ENCODE results near the gene LRMDA. TPM values are rescaled to one million over a fixed set of nuclear protein-coding genes. Genes with fewer than 3 reads are reported as not detected.

LRMDA gene
- total RNA-seq, 1 experiment from 2014 or later, result not detected

GRCh38 chr10:76177936-76178335 is 746.5 kb downstream of the LRMDA start:
- Histone ChIP-seq H3K27ac (ENCODE audit: low read length) (no peak overlapping the region), H2AFZ (ENCODE audit: low read length) (no peak overlapping the region), H3K27me3 (ENCODE audit: low read length) (no peaks in the 10 kb centered on the region), H3K4me2 (ENCODE audit: low read depth, low read length, poor library complexity, severe bottlenecking) (no peak overlapping the region), H3K9me3 (ENCODE audit: low read length) (no peaks in the 10 kb centered on the region), H3K79me2 (ENCODE audit: low read length) (no peaks in the 10 kb centered on the region), H3K4me1 (ENCODE audit: low read length) (no peaks in the 10 kb centered on the region), H3K4me3 (ENCODE audit: low read length) (no peak overlapping the region), H3K9me2 (replicated peaks; ENCODE audit: insufficient read depth, low read length) (no peaks in the 10 kb centered on the region), H3K36me3 (ENCODE audit: insufficient read depth, low read length) (no peaks in the 10 kb centered on the region), H3K9ac (ENCODE audit: low read length) (no peak overlapping the region), H4K20me1 (ENCODE audit: insufficient read depth, low read depth, low read length) (no peaks in the 10 kb centered on the region)
- DNase-seq, result no peak

GRCh38 chr10:76178532-76179292 is 747.3 kb downstream of the LRMDA start:
- H3K36me3 ChIP-seq (ENCODE audit: insufficient read depth, low read length), result no peaks in the 10 kb centered on the region
- H3K79me2 ChIP-seq (ENCODE audit: low read length), result no peaks in the 10 kb centered on the region
- no peak for DNase-seq
- no peaks in the 10 kb centered on the region for H4K20me1 ChIP-seq (ENCODE audit: insufficient read depth, low read depth, low read length)
- H3K27ac ChIP-seq (ENCODE audit: low read length), result no peak overlapping the region
- no peak overlapping the region for H3K9ac ChIP-seq (ENCODE audit: low read length)
- no peak overlapping the region for H3K4me2 ChIP-seq (ENCODE audit: low read depth, low read length, poor library complexity, severe bottlenecking)
- no peak overlapping the region for H2AFZ ChIP-seq (ENCODE audit: low read length)
- H3K4me3 ChIP-seq (ENCODE audit: low read length), result no peak overlapping the region
- H3K27me3 ChIP-seq (ENCODE audit: low read length), result no peaks in the 10 kb centered on the region
- no peaks in the 10 kb centered on the region for H3K9me3 ChIP-seq (ENCODE audit: low read length)
- H3K4me1 ChIP-seq (ENCODE audit: low read length), result no peaks in the 10 kb centered on the region
- no peaks in the 10 kb centered on the region for H3K9me2 ChIP-seq (replicated peaks; ENCODE audit: insufficient read depth, low read length)

GRCh38 chr10:76179806-76180205 is 748.4 kb downstream of the LRMDA start:
- H3K36me3 ChIP-seq (ENCODE audit: insufficient read depth, low read length), result no peaks in the 10 kb centered on the region
- H3K9ac ChIP-seq (ENCODE audit: low read length), result no peak overlapping the region
- no peak overlapping the region for H3K27ac ChIP-seq (ENCODE audit: low read length)
- no peak overlapping the region for H3K4me3 ChIP-seq (ENCODE audit: low read length)
- H3K27me3 ChIP-seq (ENCODE audit: low read length), result no peaks in the 10 kb centered on the region
- no peaks in the 10 kb centered on the region for H3K4me1 ChIP-seq (ENCODE audit: low read length)
- DNase-seq, result no peak
- H3K9me2 ChIP-seq (replicated peaks; ENCODE audit: insufficient read depth, low read length), result no peaks in the 10 kb centered on the region
- no peaks in the 10 kb centered on the region for H3K9me3 ChIP-seq (ENCODE audit: low read length)
- H2AFZ ChIP-seq (ENCODE audit: low read length), result no peak overlapping the region
- H4K20me1 ChIP-seq (ENCODE audit: insufficient read depth, low read depth, low read length), result no peaks in the 10 kb centered on the region
- H3K4me2 ChIP-seq (ENCODE audit: low read depth, low read length, poor library complexity, severe bottlenecking), result no peak overlapping the region
- no peaks in the 10 kb centered on the region for H3K79me2 ChIP-seq (ENCODE audit: low read length)

GRCh38 chr10:76184647-76185046 is 753.2 kb downstream of the LRMDA start:
- H3K4me1 ChIP-seq (ENCODE audit: low read length), result no peaks in the 10 kb centered on the region
- H4K20me1 ChIP-seq (ENCODE audit: insufficient read depth, low read depth, low read length), result no peaks in the 10 kb centered on the region
- H3K27me3 ChIP-seq (ENCODE audit: low read length), result no peaks in the 10 kb centered on the region
- no peaks in the 10 kb centered on the region for H3K79me2 ChIP-seq (ENCODE audit: low read length)
- H3K27ac ChIP-seq (ENCODE audit: low read length), result no peak overlapping the region
- H3K9me3 ChIP-seq (ENCODE audit: low read length), result no peaks in the 10 kb centered on the region
- H3K4me2 ChIP-seq (ENCODE audit: low read depth, low read length, poor library complexity, severe bottlenecking), result no peak overlapping the region
- no peaks in the 10 kb centered on the region for H3K36me3 ChIP-seq (ENCODE audit: insufficient read depth, low read length)
- no peak overlapping the region for H3K9ac ChIP-seq (ENCODE audit: low read length)
- no peak overlapping the region for H2AFZ ChIP-seq (ENCODE audit: low read length)
- DNase-seq, result no peak
- H3K9me2 ChIP-seq (replicated peaks; ENCODE audit: insufficient read depth, low read length), result no peaks in the 10 kb centered on the region
- H3K4me3 ChIP-seq (ENCODE audit: low read length), result no peak overlapping the region

GRCh38 chr10:76185471-76186301 is 754.3 kb downstream of the LRMDA start:
- DNase-seq, result no peak
- Histone ChIP-seq H3K9ac (ENCODE audit: low read length) (no peak overlapping the region), H3K27ac (ENCODE audit: low read length) (no peak overlapping the region), H3K4me1 (ENCODE audit: low read length) (no peaks in the 10 kb centered on the region), H3K4me3 (ENCODE audit: low read length) (no peak overlapping the region), H3K36me3 (ENCODE audit: insufficient read depth, low read length) (no peaks in the 10 kb centered on the region), H3K27me3 (ENCODE audit: low read length) (no peaks in the 10 kb centered on the region), H3K9me2 (replicated peaks; ENCODE audit: insufficient read depth, low read length) (no peaks in the 10 kb centered on the region), H3K4me2 (ENCODE audit: low read depth, low read length, poor library complexity, severe bottlenecking) (no peak overlapping the region), H2AFZ (ENCODE audit: low read length) (no peak overlapping the region), H3K9me3 (ENCODE audit: low read length) (no peaks in the 10 kb centered on the region), H3K79me2 (ENCODE audit: low read length) (no peaks in the 10 kb centered on the region), H4K20me1 (ENCODE audit: insufficient read depth, low read depth, low read length) (no peaks in the 10 kb centered on the region)

GRCh38 chr10:76188216-76188615 is 756.8 kb downstream of the LRMDA start:
- no peaks in the 10 kb centered on the region for H4K20me1 ChIP-seq (ENCODE audit: insufficient read depth, low read depth, low read length)
- H3K4me2 ChIP-seq (ENCODE audit: low read depth, low read length, poor library complexity, severe bottlenecking), result no peak overlapping the region
- no peak overlapping the region for H3K27ac ChIP-seq (ENCODE audit: low read length)
- DNase-seq, result no peak
- H3K4me3 ChIP-seq (ENCODE audit: low read length), result no peak overlapping the region
- H3K9me2 ChIP-seq (replicated peaks; ENCODE audit: insufficient read depth, low read length), result no peaks in the 10 kb centered on the region
- no peaks in the 10 kb centered on the region for H3K9me3 ChIP-seq (ENCODE audit: low read length)
- H3K9ac ChIP-seq (ENCODE audit: low read length), result no peak overlapping the region
- H2AFZ ChIP-seq (ENCODE audit: low read length), result no peak overlapping the region
- no peaks in the 10 kb centered on the region for H3K79me2 ChIP-seq (ENCODE audit: low read length)
- no peaks in the 10 kb centered on the region for H3K4me1 ChIP-seq (ENCODE audit: low read length)
- no peaks in the 10 kb centered on the region for H3K27me3 ChIP-seq (ENCODE audit: low read length)
- H3K36me3 ChIP-seq (ENCODE audit: insufficient read depth, low read length), result no peaks in the 10 kb centered on the region

GRCh38 chr10:76190634-76191270 is 759.3 kb downstream of the LRMDA start:
- Histone ChIP-seq H3K4me2 (ENCODE audit: low read depth, low read length, poor library complexity, severe bottlenecking) (no peak overlapping the region), H3K9me3 (ENCODE audit: low read length) (no peaks in the 10 kb centered on the region), H3K27me3 (ENCODE audit: low read length) (no peaks in the 10 kb centered on the region), H3K4me3 (ENCODE audit: low read length) (no peak overlapping the region), H3K36me3 (ENCODE audit: insufficient read depth, low read length) (no peaks in the 10 kb centered on the region), H3K9me2 (replicated peaks; ENCODE audit: insufficient read depth, low read length) (no peaks in the 10 kb centered on the region), H3K79me2 (ENCODE audit: low read length) (no peaks in the 10 kb centered on the region), H3K9ac (ENCODE audit: low read length) (no peak overlapping the region), H2AFZ (ENCODE audit: low read length) (no peak overlapping the region), H3K4me1 (ENCODE audit: low read length) (no peaks in the 10 kb centered on the region), H4K20me1 (ENCODE audit: insufficient read depth, low read depth, low read length) (no peaks in the 10 kb centered on the region), H3K27ac (ENCODE audit: low read length) (no peak overlapping the region)
- DNase-seq, result no peak

- DNase-seq, result no peak
- Histone ChIP-seq H3K27ac (ENCODE audit: low read length) (no peak overlapping the region), H3K79me2 (ENCODE audit: low read length) (no peaks in the 10 kb centered on the region), H3K9me2 (replicated peaks; ENCODE audit: insufficient read depth, low read length) (no peaks in the 10 kb centered on the region), H3K4me3 (ENCODE audit: low read length) (no peak overlapping the region), H3K4me2 (ENCODE audit: low read depth, low read length, poor library complexity, severe bottlenecking) (no peak overlapping the region), H4K20me1 (ENCODE audit: insufficient read depth, low read depth, low read length) (no peaks in the 10 kb centered on the region), H3K36me3 (ENCODE audit: insufficient read depth, low read length) (no peaks in the 10 kb centered on the region), H3K27me3 (ENCODE audit: low read length) (no peaks in the 10 kb centered on the region), H2AFZ (ENCODE audit: low read length) (no peak overlapping the region), H3K4me1 (ENCODE audit: low read length) (no peaks in the 10 kb centered on the region), H3K9me3 (ENCODE audit: low read length) (no peaks in the 10 kb centered on the region), H3K9ac (ENCODE audit: low read length) (no peak overlapping the region)
These were observed 759.9 kb downstream of the LRMDA start for GRCh38 chr10:76191336-76191735.
